Measurements from ENCODE around the gene ADAMTS10.

ADAMTS10 gene

GRCh38 chr19:8552810-8553209, 57.7 kb downstream of the ADAMTS10 start:
- no peak overlapping the region for H3K27ac ChIP-seq
- no peak for TF ChIP-seq CTCF (conservative IDR thresholded peaks at IDR 0.05)

- H3K27ac ChIP-seq = no peak overlapping the region
- no peak for TF ChIP-seq CTCF (conservative IDR thresholded peaks at IDR 0.05)
These were observed 60.4 kb downstream of the ADAMTS10 start for GRCh38 chr19:8550070-8550469.

- TF ChIP-seq CTCF (conservative IDR thresholded peaks at IDR 0.05) = no peak
- no peak overlapping the region for H3K27ac ChIP-seq
These were observed 64.8 kb downstream of the ADAMTS10 start for GRCh38 chr19:8545743-8546142.

GRCh38 chr19:8544168-8544567, 66.3 kb downstream of the ADAMTS10 start:
- no peak for TF ChIP-seq CTCF (conservative IDR thresholded peaks at IDR 0.05)
- no peak overlapping the region for H3K27ac ChIP-seq

- no peak overlapping the region for H3K27ac ChIP-seq
- no peak for TF ChIP-seq CTCF (conservative IDR thresholded peaks at IDR 0.05)
These were observed 70.8 kb downstream of the ADAMTS10 start for GRCh38 chr19:8539621-8540149.

GRCh38 chr19:8537099-8537498, 73.4 kb downstream of the ADAMTS10 start:
- no peak overlapping the region for H3K27ac ChIP-seq
- no peak for TF ChIP-seq CTCF (conservative IDR thresholded peaks at IDR 0.05)

- H3K27ac ChIP-seq = no peak overlapping the region
- no peak for TF ChIP-seq CTCF (conservative IDR thresholded peaks at IDR 0.05)
These were observed 74.2 kb downstream of the ADAMTS10 start for GRCh38 chr19:8536282-8536681.

Measured in VCaP (cell line).